Head of caudate nucleus (tissue), 42 donors: ENCODE measurements around the gene LRRTM3.

Source experiments
- DNase-seq, 42 donors: peaks; one replicate each; pipeline versions ENCODE4 v3.0.0 to v3.0.0-alpha.2; 2020 to 2021; ENCODE audit warnings: mixed read lengths in 7 of 42
- intact Hi-C: fragments of 100-400 bp; cut with DNase I; formaldehyde crosslinking; loops from one replicate; pipeline ENCODE4 v1.15.0; 2022

LRRTM3 gene

DNA sequence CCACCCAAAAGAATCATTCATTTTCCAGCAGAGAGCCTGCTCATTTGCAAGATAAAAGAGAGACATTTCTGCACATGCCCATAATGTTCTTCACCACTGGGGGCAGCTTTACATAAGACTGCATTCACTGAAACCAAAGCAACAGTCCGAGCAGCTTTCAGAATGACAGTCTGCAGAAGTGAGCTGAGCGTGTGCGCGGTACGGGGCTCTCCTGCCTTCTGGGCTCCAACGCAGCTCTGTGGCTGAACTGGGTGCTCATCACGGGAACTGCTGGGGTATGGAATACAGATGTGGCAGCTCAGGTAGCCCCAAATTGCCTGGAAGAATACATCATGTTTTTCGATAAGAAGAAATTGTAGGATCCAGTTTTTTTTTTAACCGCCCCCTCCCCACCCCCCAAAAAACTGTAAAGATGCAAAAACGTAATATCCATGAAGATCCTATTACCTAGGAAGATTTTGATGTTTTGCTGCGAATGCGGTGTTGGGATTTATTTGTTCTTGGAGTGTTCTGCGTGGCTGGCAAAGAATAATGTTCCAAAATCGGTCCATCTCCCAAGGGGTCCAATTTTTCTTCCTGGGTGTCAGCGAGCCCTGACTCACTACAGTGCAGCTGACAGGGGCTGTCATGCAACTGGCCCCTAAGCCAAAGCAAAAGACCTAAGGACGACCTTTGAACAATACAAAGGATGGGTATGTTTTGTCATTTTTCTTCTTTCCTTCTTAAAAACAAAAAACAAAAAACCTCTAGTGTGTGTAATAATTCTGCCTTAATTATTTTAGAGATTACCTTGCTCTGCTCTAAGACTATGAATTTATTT lies at the start of gene LRRTM3:
LRRTM3 (plus strand) TSS at position 141 of the 820 bp plus-strand sequence.
- DNase-seq, result peak; percentile 51 to 93 (median 79)
- intact Hi-C loops, result loop anchor here (10.0 kb wide), 1 partner anchor 599 kb away; no protein-coding TSS in a partner anchor

DNA sequence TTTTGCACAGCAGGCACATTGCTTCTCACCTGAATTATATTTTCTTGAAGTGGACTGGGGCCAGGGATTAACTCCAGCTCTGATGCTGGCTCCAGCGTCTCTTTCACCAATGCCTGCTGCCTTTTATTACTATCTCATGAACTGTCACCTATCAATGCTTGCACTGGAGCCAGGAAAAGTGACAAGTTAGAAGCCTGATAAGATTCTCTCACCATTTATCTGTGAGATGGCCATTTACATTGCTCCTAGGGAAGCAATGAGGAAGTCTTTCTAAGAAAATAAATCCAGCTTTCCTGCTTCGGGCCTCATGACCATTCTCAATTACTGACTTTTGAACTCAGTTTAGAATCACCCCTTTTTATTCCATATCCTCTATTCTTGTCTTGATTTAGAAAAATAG lies 48.5 kb upstream of the LRRTM3 start:
- DNase-seq, result no peak
- intact Hi-C loops, result no loop called here

GRCh38 chr10:66880292-66880691 lies 45.5 kb upstream of the LRRTM3 start:
- intact Hi-C loops, result no loop called here

DNA sequence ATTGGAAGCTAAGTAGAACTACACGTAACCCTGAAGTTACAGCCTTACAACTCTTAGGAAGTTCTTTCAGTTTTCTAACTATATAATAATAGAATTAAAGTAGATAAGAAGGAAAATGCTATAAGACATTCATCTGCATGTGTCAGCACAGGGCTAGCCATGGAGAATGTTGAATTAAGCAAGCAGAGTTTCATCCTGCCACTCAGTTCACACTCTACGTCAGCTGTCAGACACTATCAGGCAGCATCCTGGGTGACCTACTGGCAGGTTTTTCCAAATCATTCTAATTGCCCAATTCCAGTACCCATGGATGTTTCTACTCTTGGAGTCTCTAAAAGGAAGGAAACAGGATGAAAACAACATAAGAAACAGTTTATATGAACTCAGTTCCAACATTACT lies 45.0 kb upstream of the LRRTM3 start:
- intact Hi-C loops, result no loop called here
- no peak for DNase-seq

More at GRCh38 chr10:66880292-66880691, 45.5 kb upstream of the LRRTM3 start:
- DNase-seq, result no peak

DNA sequence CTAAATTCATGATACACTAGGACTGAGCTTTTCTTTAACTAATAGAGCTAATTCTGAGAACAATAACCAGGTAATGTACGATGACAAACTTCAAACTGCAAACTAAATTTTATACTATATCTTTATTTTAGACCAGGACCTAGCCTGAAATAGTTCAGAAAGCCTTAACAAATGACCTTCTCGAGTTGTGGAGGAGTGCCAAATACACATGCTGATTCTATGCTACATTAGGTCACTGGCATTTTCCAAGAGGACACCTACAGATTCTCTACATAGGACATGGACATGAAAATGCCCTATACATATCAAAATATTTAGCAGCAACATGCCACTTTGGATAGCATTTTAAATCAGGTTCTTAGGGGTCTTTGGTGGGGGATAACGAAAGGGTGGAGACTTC lies 44.0 kb upstream of the LRRTM3 start:
- no peak for DNase-seq
- intact Hi-C loops, result no loop called here

GRCh38 chr10:66882271-66882670 lies 43.6 kb upstream of the LRRTM3 start:
- intact Hi-C loops, result no loop called here
- no peak for DNase-seq

GRCh38 chr10:66886848-66887247 lies 39.0 kb upstream of the LRRTM3 start:
- DNase-seq, result no peak
- intact Hi-C loops, result no loop called here

- no peak for DNase-seq
- intact Hi-C loops, result no loop called here
Measured at GRCh38 chr10:66888237-66888636, 37.6 kb upstream of the LRRTM3 start.

DNA sequence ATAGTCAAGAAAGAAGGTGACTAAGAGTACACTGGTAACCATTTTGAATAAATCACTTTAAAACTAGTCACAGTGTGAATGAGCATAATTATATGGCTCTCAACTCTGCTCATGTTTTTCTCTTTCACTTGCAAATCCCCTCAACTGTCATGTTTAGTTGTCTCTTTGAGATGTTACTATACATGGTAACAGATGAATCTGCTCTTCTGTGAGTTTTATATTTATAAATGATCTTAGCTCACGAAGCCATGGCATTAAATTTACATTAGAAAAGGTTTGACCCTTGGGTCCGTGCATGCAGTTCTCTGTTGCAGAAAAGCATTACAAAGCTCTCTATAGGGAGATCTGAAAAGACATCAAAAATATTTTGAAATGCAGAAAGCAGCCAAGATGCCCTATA lies 33.0 kb upstream of the LRRTM3 start:
- no peak for DNase-seq
- intact Hi-C loops, result no loop called here

- intact Hi-C loops, result no loop called here
- no peak for DNase-seq
Measured at GRCh38 chr10:66910671-66911070, 15.2 kb upstream of the LRRTM3 start.

DNA sequence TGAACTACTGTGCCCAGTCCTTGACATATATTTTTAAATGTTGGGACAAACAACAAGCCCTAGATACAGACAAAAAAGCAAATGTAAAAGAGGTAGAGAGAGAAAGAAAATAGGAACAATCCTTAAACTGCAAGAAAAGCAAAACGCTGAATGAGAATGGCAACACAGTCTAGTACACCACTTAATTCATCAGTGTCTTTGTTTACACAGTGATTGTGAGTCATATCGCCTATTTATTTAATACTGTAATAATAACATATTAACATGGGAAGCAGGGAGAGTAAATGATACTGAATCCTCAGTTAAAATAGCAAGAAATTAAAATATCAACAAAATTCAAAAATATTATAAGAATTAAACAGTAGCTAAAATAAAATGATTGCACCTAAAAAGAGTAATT lies 9.8 kb upstream of the LRRTM3 start:
- intact Hi-C loops, result no loop called here

GRCh38 chr10:66917104-66917503 lies 8.7 kb upstream of the LRRTM3 start:
- intact Hi-C loops, result no loop called here
- DNase-seq, result peak in 9 of 42 donors; percentile 13 to 59 (median 25)

More for the DNA sequence above, 9.8 kb upstream of the LRRTM3 start:
- no peak for DNase-seq

DNA sequence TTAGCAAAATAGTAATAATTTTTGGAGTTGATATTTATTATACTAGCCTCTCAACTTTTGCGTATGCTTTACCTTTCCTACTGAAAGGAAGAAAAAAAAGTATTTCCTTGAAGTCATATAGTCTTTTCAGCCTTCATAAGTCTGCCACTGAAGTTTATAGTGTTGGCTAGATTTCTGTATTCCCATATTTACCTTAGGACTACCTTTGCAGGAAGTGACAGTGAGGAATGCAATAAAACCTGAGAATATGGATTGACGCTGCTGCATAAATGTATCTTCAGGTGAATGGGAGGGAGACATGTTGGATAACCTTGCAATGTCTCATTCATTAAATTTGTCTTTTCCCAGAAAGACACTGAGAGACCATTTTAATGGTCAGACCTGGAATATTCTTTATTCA lies 6.6 kb upstream of the LRRTM3 start:
- no peak for DNase-seq
- intact Hi-C loops, result no loop called here

- DNase-seq, result no peak
- intact Hi-C loops, result loop anchor here (10.0 kb wide), 1 partner anchor 600 kb away; no protein-coding TSS in a partner anchor
Measured at GRCh38 chr10:66924674-66925345, 1.0 kb upstream of the LRRTM3 start.

DNA sequence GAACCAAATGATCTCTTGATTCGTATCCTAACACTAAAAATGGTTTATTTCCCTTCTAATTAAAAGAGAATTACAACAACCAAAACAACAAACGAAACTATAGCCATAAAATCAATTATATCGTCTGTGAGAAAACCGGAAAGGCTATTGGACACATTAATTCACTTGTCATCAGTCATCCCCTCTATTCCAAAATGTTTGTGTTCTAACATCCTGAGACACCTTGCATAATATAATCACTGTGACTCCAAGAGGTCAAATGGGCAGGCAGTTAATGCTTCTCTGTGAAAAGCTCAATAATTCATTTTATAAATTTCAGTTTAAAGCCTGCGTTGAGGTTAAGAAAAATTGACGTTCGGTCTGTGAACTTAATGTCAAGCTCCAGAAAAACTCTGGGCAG lies 463 bp upstream of the LRRTM3 start:
- intact Hi-C loops, result loop anchor here (10.0 kb wide), 1 partner anchor 599 kb away; no protein-coding TSS in a partner anchor

DNA sequence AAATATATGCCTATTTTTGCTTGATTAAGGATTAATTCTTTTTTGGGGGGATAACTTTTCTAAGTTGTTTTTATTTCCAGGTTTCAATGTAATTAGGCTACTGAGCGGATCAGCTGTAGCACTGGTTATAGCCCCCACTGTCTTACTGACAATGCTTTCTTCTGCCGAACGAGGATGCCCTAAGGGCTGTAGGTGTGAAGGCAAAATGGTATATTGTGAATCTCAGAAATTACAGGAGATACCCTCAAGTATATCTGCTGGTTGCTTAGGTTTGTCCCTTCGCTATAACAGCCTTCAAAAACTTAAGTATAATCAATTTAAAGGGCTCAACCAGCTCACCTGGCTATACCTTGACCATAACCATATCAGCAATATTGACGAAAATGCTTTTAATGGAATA lies 1.0 kb downstream of the LRRTM3 start:
- intact Hi-C loops, result loop anchor here (10.0 kb wide), 1 partner anchor 598 kb away; no protein-coding TSS in a partner anchor
- DNase-seq, result peak in 1 of 42 donors; percentile 6

More for the DNA sequence above, 463 bp upstream of the LRRTM3 start:
- DNase-seq, result no peak

DNA sequence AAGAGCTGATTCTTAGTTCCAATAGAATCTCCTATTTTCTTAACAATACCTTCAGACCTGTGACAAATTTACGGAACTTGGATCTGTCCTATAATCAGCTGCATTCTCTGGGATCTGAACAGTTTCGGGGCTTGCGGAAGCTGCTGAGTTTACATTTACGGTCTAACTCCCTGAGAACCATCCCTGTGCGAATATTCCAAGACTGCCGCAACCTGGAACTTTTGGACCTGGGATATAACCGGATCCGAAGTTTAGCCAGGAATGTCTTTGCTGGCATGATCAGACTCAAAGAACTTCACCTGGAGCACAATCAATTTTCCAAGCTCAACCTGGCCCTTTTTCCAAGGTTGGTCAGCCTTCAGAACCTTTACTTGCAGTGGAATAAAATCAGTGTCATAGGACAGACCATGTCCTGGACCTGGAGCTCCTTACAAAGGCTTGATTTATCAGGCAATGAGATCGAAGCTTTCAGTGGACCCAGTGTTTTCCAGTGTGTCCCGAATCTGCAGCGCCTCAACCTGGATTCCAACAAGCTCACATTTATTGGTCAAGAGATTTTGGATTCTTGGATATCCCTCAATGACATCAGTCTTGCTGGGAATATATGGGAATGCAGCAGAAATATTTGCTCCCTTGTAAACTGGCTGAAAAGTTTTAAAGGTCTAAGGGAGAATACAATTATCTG lies 1.6 kb downstream of the LRRTM3 start:
- intact Hi-C loops, result loop anchor here (10.0 kb wide), 1 partner anchor 597 kb away; no protein-coding TSS in a partner anchor
- DNase-seq, result peak in 21 of 42 donors; percentile 8 to 62 (median 36)

DNA sequence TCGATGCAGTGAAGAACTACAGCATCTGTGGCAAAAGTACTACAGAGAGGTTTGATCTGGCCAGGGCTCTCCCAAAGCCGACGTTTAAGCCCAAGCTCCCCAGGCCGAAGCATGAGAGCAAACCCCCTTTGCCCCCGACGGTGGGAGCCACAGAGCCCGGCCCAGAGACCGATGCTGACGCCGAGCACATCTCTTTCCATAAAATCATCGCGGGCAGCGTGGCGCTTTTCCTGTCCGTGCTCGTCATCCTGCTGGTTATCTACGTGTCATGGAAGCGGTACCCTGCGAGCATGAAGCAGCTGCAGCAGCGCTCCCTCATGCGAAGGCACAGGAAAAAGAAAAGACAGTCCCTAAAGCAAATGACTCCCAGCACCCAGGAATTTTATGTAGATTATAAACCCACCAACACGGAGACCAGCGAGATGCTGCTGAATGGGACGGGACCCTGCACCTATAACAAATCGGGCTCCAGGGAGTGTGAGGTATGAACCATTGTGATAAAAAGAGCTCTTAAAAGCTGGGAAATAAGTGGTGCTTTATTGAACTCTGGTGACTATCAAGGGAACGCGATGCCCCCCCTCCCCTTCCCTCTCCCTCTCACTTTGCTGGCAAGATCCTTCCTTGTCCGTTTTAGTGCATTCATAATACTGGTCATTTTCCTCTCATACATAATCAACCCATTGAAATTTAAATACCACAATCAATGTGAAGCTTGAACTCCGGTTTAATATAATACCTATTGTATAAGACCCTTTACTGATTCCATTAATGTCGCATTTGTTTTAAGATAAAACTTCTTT lies 2.3 kb downstream of the LRRTM3 start:
- intact Hi-C loops, result loop anchor here (10.0 kb wide), 1 partner anchor 597 kb away; no protein-coding TSS in a partner anchor
- DNase-seq, result peak; percentile 35 to 83 (median 63)

DNA sequence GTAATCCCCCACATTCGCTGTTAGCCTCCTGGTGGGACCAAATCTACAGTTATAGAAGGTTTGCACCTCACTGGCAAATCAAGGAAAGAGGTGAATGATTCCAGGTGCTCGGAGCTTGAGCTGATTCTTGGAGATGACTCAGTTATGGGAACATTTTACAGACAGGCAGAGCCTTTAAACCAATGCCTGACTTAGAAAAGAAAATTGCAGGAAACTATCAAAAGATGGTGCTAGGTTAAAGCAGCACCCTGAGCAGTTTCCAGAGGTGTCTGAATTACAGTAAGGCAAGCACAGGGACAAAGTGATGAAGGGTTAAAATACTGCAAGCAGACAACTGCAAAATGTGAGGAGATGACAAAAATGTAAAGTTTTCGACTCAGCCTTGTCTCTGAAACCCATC lies 2.9 kb downstream of the LRRTM3 start:
- intact Hi-C loops, result loop anchor here (10.0 kb wide), 1 partner anchor 596 kb away; no protein-coding TSS in a partner anchor
- peak in 15 of 42 donors; percentile 10 to 65 (median 40) for DNase-seq
